ENCODE results near the gene MTERF4.

Gene MTERF4

DNA sequence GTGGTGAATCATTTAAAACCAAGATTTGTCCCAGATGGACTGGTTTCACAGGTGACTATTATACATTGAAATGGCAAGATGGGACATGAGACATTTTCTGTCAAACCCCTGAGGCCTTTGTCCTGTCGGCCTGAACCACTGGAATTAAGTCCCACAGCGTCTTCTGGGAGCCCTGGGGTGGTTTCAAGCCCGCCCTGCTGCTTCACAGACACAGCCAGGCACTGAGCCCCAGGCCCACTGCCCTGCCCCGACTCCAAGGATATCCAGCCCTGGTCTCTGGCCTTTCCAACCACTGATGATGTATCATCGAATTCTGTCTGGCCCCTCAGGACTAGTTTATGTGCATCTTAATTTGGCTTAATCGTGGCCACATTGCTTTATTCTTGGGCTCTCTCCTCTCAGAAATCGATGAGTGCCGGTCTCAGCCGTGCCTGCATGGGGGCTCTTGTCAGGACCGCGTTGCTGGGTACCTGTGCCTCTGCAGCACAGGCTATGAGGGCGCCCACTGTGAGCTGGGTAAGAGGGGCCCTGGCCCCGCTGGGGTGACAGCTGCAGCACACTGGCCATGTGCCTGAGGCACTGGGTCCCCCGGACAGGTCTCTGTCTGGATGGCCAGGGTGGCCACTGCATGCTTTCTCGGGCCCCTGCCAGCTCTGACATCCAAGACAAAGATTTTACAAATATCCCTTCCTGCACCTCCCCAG lies 39.5 kb downstream of the MTERF4 start:
- H3K27ac Mint-ChIP-seq: no peak overlapping the region

DNA sequence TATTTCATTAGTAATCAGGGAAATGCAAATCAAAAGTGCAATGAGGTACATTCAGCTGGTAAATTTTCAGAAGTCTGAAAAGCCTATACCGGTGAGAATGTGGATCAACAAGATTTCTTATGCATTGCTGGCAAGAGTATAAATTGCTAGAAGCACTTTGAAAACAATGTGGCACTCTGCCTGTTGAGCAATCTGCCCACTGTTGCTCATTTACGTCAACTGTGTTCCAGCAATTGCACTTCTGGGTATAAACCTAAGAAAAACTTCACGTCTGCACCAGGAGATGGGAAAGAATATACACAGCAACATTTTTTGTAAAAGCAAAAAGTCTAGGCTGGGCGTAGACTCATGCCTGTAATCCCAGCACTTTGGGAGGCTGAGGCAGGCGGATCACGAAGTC lies 40.8 kb downstream of the MTERF4 start:
- peaks cover 3% of the 10 kb centered on the region for H3K4me1 Mint-ChIP-seq (ENCODE audit: low read depth)
- no peaks in the 10 kb centered on the region for H3K9me3 Mint-ChIP-seq
- no peaks in the 10 kb centered on the region for H3K27me3 Mint-ChIP-seq (ENCODE audit: low read depth)
- no peak overlapping the region for H3K27ac Mint-ChIP-seq
- H3K36me3 Mint-ChIP-seq (ENCODE audit: low read depth): no peaks in the 10 kb centered on the region
- no peak overlapping the region for H3K4me3 Mint-ChIP-seq
- DNase-seq (ENCODE audit: low spot score): no peak

More for the DNA sequence above, 39.5 kb downstream of the MTERF4 start:
- Mint-ChIP-seq H3K27me3 (ENCODE audit: low read depth) (no peaks in the 10 kb centered on the region), H3K36me3 (ENCODE audit: low read depth) (no peaks in the 10 kb centered on the region), H3K4me3 (no peak overlapping the region), H3K9me3 (no peaks in the 10 kb centered on the region), H3K4me1 (ENCODE audit: low read depth) (peaks cover 3% of the 10 kb centered on the region)
- no peak for DNase-seq (ENCODE audit: low spot score)

DNA sequence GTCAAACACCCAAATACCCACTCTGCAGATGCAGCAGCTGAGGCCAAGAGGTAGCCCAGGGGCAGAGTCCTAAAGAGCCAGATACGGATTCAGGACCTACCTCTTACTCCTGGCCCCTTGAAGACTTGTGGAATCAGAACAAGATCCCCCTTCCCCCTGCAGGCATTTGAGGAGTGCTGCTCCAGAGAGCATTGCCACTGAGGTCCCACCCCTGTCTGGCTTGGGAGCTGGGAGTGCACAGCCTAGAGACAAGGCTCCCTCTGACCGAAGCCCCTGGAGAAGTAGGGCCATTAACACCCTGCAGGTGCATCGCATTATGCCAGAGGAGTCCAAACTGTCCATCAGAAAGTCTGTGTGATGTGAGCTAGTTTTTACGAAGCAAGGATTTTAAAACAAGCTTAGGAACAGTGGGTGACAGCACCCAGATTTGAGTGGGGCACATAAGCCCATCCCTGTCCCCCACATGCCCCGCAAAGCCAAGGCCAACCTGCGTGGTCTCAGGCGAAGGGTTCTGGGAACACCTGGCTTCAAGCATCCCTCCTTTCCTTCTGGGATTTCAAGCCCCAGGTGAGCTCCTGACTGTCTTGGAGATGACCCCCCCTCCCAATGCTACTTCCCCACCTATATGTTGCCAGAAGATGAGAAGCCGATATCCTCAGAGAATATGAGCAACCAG lies 48.4 kb downstream of the MTERF4 start:
- Mint-ChIP-seq H3K4me3 (no peak overlapping the region), H3K4me1 (ENCODE audit: low read depth) (peaks cover 3% of the 10 kb centered on the region), H3K27ac (no peak overlapping the region), H3K27me3 (ENCODE audit: low read depth) (no peaks in the 10 kb centered on the region), H3K9me3 (no peaks in the 10 kb centered on the region), H3K36me3 (ENCODE audit: low read depth) (no peaks in the 10 kb centered on the region)
- DNase-seq (ENCODE audit: low spot score): no peak

DNA sequence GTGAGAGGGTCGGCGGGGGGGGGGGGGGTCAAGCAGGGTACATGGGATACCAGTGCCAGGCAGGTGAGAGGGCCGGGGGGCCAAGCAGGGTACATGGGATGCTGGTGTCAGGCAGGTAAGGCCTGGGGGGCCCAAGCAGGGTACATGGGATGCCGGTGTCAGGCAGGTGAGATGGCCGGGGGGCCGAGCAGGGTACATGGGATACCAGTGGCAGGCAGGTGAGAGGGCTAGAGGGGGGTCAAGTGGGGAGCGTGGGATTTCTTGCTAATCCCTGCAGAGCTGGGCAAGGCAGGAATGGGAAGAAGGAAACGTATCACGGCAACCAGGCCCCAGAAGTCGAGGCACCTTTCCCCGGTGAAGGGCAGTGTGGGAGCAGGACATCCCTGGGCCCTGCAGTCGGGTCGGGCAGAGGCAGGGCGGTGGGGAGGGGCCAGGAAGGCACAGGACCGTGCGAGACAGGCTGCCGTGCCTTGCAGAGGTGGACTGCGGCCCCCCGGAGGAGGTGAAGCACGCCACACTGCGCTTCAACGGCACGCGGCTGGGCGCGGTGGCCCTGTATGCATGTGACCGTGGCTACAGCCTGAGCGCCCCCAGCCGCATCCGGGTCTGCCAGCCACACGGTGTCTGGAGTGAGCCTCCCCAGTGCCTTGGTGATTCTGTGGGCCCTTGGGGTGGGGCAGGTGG lies 49.3 kb downstream of the MTERF4 start:
- DNase-seq (ENCODE audit: low spot score): no peak
- Mint-ChIP-seq H3K4me1 (ENCODE audit: low read depth) (peaks cover 2% of the 10 kb centered on the region), H3K4me3 (no peak overlapping the region), H3K27ac (no peak overlapping the region), H3K36me3 (ENCODE audit: low read depth) (no peaks in the 10 kb centered on the region), H3K9me3 (no peaks in the 10 kb centered on the region), H3K27me3 (ENCODE audit: low read depth) (no peaks in the 10 kb centered on the region)

DNA sequence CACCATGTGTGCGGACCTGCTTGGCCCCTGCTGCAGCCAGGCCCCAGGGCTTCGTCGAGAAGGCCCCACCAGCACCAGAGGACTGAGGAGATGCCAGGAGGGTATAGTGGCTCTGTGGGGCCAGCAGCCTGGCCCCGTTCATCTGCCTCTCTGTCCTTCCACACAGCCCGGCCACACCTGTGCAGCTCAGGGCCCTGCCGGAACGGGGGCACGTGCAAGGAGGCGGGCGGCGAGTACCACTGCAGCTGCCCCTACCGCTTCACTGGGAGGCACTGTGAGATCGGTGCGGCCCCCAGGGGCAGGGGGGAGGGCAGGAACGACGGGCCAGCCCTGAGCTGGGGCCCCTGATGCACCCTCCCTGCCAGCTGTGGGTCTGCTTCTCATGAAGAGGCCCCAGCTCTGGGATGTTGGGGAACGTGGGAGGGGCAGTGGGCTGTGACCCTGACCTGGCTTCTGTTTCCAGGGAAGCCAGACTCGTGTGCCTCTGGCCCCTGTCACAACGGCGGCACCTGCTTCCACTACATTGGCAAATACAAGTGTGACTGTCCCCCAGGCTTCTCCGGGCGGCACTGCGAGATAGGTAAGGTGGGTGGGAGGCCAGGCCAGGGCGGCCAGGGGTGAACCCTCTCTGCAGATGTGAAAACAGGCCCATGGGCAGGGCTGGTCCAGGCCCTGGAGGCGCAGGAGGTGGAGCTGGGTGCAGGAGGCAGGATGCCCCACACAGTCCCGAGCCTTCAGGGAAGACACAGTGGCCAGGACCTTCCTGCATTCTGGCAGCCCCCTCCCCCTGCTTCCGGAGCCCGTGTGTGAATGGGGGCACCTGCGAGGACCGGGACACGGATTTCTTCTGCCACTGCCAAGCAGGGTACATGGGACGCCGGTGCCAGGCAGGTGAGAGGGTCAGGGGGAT lies 50.3 kb downstream of the MTERF4 start:
- no peaks in the 10 kb centered on the region for H3K36me3 Mint-ChIP-seq (ENCODE audit: low read depth)
- DNase-seq (ENCODE audit: low spot score): no peak
- H3K9me3 Mint-ChIP-seq: no peaks in the 10 kb centered on the region
- no peaks in the 10 kb centered on the region for H3K27me3 Mint-ChIP-seq (ENCODE audit: low read depth)
- H3K4me1 Mint-ChIP-seq (ENCODE audit: low read depth): no peaks in the 10 kb centered on the region
- no peak overlapping the region for H3K4me3 Mint-ChIP-seq
- H3K27ac Mint-ChIP-seq: no peak overlapping the region

DNA sequence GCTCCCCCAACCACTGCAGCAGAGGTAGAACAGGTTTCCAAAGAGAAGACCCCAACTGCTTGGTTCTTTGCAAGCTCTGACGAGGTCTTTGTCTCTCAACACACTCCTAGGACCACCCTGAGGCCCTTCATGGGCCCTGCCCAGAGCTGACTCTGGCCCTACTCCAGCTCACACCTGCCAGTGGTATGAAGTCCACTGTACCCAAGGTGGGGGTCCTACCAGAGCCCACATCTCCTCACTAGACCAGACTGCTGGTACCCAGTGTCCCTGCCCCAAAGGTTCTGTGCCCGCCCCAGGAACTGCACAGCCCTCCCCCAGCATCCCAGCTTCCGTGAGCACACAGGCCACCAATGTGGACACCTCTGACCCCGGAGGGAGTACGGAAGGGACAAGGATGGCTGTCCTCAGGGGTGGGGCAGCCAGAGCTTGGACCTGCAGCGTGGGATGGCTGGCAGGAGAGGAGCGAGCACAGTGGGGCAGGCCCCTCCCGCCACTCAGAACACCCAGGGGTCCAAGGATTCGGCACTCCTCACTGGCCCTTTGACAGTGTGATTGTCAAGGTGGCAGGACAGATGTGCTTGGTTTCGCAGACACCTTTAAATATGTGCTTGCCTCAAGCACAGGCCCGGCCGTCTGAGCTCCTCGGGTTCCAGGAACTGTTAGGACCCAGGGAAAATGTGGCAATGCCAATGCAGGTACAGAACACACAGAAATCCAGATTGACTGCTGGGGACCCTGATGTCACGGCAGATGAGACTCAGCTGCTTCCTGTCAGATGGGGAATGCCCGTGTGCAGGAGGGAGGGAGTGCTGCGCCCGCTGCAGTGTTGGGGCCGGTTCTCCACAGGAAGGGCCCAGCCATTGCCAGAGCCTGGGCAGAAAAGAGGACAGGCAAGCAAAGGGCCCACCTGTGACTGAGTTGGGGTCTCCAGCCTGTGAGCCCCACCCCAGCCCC lies 51.2 kb downstream of the MTERF4 start:
- Mint-ChIP-seq H3K9me3 (no peaks in the 10 kb centered on the region), H3K27ac (no peak overlapping the region), H3K4me3 (no peak overlapping the region), H3K36me3 (ENCODE audit: low read depth) (no peaks in the 10 kb centered on the region), H3K27me3 (ENCODE audit: low read depth) (no peaks in the 10 kb centered on the region), H3K4me1 (ENCODE audit: low read depth) (no peaks in the 10 kb centered on the region)
- no peak for DNase-seq (ENCODE audit: low spot score)

DNA sequence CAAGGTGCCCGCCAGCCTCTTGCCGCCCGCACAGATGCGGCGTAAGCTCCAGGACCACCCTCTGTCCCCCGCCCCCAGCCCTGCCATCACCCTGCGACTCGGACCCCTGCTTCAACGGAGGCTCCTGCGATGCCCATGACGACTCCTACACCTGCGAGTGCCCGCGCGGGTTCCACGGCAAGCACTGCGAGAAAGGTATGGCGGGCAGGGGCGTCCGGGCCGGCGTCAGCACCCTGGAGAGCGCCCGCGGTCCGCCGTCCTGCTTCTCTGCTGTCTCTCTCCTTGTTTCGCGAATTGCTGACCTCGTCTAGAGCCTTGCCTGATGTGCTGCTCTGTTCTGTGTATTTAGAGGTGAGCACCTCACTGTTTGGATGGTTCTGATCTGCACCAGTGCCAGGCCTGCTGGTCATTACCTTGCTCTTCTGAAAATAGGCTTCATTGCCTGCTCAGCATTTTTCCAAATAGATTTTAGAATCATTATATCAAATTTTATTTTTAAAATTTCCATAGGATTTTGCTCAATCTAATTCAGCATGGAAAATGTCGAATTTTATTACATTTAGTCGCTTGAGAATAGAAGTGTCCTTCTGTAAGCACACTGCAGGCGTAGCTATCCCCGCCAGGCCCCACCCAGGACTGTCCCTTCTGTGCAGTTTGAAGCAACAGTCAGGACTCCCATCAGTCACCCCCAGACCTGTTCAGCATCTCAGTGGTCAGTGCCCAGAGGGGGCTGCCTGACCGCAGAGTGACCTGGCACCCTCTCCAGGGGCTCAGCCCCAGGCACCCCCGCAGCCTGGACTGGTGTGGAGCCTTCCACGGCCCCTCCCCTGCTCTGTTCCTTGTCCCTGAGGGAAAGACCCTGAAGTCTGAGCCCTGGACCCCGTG lies 52.1 kb downstream of the MTERF4 start:
- H3K27ac Mint-ChIP-seq: no peak overlapping the region
- no peak overlapping the region for H3K4me3 Mint-ChIP-seq
- no peaks in the 10 kb centered on the region for H3K9me3 Mint-ChIP-seq
- H3K4me1 Mint-ChIP-seq (ENCODE audit: low read depth): no peaks in the 10 kb centered on the region
- DNase-seq (ENCODE audit: low spot score): no peak
- no peaks in the 10 kb centered on the region for H3K27me3 Mint-ChIP-seq (ENCODE audit: low read depth)
- H3K36me3 Mint-ChIP-seq (ENCODE audit: low read depth): no peaks in the 10 kb centered on the region

DNA sequence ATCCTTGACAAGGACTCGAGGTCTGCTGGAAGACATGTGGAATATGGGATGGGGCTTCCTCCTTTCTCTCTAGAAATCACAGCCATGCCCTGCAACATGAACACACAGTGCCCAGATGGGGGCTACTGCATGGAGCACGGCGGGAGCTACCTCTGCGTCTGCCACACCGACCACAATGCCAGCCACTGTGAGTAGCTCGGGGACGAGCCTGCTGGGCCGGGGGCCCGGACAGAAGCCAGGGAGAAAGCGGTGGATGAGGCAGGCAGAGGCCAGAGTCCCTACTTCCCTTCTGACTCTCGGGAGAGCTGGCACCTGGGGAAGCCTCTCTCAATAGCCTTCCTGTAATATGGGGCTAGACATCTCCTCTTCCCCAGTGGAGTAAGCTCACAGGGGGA lies 53.1 kb downstream of the MTERF4 start:
- no peaks in the 10 kb centered on the region for H3K4me1 Mint-ChIP-seq (ENCODE audit: low read depth)
- no peak for DNase-seq (ENCODE audit: low spot score)
- H3K4me3 Mint-ChIP-seq: no peak overlapping the region
- H3K36me3 Mint-ChIP-seq (ENCODE audit: low read depth): no peaks in the 10 kb centered on the region
- peaks cover 3% of the 10 kb centered on the region for H3K27me3 Mint-ChIP-seq (ENCODE audit: low read depth)
- no peaks in the 10 kb centered on the region for H3K9me3 Mint-ChIP-seq
- H3K27ac Mint-ChIP-seq: no peak overlapping the region

DNA sequence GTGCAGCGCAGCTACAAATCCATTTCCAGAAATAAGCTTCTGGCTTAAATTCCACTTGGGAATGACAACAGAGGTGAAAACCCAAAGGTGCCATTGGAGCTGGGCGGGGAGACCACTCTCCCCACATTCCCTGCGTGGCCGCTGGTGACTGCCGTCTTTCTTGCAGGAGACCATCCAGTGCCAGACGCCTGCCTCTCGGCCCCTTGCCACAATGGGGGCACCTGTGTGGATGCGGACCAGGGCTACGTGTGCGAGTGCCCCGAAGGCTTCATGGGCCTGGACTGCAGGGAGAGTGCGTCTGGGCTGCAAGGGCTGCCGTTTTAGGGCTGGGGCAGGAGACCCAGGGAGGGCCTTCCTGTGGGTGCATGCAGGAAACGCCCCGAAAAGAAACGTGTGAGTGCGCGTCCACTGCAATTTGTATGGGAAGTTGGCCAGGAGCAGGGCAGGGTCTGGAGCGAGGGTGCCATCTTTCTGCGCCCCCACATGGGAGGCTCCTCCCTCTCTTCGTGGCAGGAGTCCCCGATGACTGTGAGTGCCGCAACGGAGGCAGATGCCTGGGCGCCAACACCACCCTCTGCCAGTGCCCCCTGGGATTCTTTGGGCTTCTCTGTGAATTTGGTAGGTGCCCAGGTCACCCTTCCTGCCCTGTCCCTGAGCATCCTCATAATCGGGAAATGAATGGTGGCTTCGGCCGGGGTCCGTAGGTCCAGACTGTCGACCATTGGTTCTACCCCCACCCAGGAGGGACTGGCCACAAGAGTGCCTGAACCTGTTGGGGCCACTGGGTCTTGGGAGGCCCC lies 53.7 kb downstream of the MTERF4 start:
- H3K4me1 Mint-ChIP-seq (ENCODE audit: low read depth): no peaks in the 10 kb centered on the region
- H3K4me3 Mint-ChIP-seq: no peak overlapping the region
- peaks cover 8% of the 10 kb centered on the region for H3K27me3 Mint-ChIP-seq (ENCODE audit: low read depth)
- H3K36me3 Mint-ChIP-seq (ENCODE audit: low read depth): peaks cover under 1% of the 10 kb centered on the region
- no peak for DNase-seq (ENCODE audit: low spot score)
- H3K9me3 Mint-ChIP-seq: no peaks in the 10 kb centered on the region
- H3K27ac Mint-ChIP-seq: no peak overlapping the region

DNA sequence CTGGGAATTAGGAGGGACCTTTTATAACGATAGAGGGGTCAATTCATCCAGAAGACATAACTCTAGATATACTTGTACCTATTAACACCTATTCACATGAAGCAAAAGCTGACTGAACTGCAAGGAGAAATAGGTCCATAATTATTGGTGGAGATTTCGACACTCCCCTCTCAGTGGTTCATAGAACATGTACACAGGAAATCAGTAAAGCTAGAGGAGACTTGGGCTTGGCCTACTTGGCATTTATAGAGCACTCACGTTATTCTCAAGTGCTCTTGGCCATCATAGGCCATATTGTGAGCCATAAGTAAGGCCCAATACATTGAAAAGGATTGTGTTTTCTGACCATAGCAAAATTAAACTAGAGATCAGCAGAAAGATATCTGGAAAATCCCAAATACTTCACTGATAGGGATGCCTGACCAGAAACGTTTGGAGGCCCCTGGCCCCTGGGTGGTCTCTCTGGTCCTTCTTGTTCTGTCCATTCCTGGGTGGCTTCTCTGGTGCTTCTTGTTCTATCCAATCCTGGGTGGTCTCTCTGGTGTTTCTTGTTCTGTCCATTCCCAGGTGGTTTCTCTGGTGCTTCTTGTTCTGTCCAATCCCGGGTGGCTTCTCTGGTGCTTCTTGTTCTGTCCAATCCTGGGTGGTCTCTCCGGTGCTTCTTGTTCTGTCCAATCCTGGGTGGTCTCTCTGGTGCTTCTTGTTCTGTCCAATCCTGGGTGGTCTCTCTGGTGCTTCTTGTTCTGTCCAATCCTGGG lies 54.7 kb downstream of the MTERF4 start:
- Mint-ChIP-seq H3K27ac (no peak overlapping the region), H3K4me3 (no peak overlapping the region), H3K9me3 (no peaks in the 10 kb centered on the region), H3K36me3 (ENCODE audit: low read depth) (peaks cover 6% of the 10 kb centered on the region), H3K4me1 (ENCODE audit: low read depth) (peaks cover 7% of the 10 kb centered on the region), H3K27me3 (ENCODE audit: low read depth) (peaks cover 16% of the 10 kb centered on the region)
- no peak for DNase-seq (ENCODE audit: low spot score)

All from T-helper 2 cell treated with Interferon-gamma antibody and Interleukin-4, amounts not matched to agents 5 μg/mL and 100 μg/mL, for 36 hours (primary cell).